CD4-positive, alpha-beta T cell treated with Interleukin-17A for 4 hours (primary cell): ENCODE data around the gene ATP2A3.
"Not testable (repeated sequence)": the region's sequence is repeated elsewhere in the genome, so short reads cannot be mapped to it uniquely, and the experiment has no call there.

Source experiments
- DNase-seq: peaks from one replicate; pipeline ENCODE4 v3.0.0-alpha.2; 2020; ENCODE audit warnings: mixed read lengths

The ATP2A3 gene

DNA sequence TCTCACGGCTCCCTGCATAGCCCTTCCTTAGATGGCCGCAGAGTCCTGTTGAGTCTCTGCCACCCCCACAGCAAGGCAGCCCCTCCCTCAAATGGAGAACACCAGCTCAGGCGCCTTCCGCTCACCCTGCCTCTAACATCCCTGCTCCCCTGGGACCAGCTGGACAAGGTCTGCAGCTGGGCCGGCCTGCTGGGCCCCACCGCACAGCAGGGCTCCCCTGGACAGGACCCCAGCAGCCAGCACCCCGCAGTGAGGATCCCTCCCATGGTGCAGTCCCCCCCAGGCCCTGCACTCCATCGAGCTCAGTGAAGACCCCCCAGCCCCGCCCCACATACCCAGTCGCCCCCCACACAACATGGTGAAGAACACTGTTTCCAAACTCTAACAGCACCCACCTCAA, 10.2 kb downstream of the ATP2A3 start:
- DNase-seq, result no peak

GRCh38 chr17:3953542-3953941, 10.7 kb downstream of the ATP2A3 start:
- DNase-seq, result no peak

- no peak for DNase-seq
These were observed 12.1 kb downstream of the ATP2A3 start for GRCh38 chr17:3952186-3952585.

GRCh38 chr17:3951420-3951819, 12.8 kb downstream of the ATP2A3 start:
- no peak for DNase-seq

DNA sequence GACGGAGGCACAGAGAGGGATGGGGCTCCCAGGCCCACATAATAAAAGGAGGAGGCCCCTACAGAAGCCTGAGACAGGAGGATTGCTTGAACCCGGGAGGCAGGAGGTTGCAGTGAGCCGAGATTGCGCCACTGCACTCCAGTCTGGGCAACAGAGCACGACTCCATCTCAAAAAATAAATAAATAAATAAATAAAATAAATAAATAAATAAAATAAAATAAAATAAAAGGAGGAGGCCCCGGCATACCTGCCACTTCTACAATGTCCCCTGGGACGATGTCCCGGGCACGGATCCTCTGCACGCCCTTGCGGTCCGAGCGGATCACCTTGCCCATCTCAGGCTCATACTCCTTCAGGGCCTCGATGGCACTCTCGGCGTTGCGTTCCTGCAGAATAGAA, 13.2 kb downstream of the ATP2A3 start:
- DNase-seq, result no peak

DNA sequence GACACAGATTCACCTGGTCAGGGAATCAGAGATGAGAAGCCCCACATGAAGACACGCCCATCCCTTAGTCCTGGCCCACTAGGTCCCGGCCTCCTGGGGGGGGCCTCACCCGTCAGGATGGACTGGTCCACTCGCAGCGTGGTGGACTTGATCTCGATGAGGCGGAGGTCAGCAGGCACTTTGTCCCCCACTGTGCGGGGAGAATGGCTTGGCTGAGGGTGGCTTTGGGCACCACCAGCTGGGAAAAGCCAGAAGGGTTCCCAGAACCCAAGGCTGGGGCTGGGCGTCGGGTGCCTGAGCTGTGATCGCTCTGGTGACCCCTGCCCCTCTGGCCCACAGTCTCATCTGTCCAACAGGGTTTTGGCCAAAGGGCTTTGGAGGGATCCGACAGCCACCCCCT, 13.7 kb downstream of the ATP2A3 start:
- no peak for DNase-seq

- no peak for DNase-seq
These were observed 14.8 kb downstream of the ATP2A3 start for GRCh38 chr17:3949418-3949817.

DNA sequence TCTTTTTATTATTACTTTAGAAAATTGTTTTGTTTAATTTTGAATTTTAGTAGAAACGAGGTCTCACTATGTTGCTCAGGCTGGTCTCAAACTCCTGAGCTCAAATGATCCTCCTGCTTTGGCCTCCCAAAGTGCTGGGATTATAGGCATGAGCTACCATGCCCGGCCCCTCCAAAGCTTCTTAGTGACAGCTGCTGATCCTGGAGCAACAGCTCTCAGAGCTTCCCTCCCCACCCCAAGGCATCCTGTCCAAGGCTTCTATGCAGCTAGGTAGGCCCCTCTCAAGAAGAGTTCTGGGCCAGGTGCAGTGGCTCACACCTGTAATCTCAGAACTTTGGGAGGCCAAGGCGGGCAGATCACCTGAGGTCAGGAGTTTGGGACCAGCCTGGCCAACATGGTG, 15.7 kb downstream of the ATP2A3 start:
- not testable (repeated sequence) for DNase-seq

- no peak for DNase-seq
These were observed 16.9 kb downstream of the ATP2A3 start for GRCh38 chr17:3947318-3947810.

DNA sequence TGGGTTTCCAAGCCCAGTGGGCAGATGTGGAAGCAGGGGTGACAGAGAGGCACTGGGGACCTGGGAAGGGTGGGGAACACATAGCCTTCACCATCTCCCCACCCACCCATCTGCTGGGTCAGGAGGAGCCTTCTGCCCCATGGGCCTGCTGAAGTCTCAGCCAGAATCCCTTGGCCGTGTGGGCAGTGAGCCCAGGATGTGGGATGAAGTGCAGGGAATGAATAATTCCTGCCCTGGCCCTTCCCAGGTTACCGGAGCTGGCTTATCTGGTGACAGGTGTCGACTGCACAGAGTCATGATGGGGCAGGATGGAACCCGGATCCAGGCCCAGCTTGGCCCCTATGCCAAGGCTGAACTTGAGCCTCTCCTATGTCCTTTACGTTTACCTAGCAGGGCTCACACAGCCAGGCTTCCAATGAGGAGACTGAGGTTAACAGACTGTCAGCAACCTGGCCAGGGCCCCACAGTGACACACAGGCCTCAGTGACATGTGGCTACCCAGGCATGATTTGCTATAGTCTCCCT, 17.5 kb downstream of the ATP2A3 start:
- no peak for DNase-seq

GRCh38 chr17:3944485-3945388, 19.5 kb downstream of the ATP2A3 start:
- DNase-seq, result peak; percentile 16

- no peak for DNase-seq
These were observed 20.9 kb downstream of the ATP2A3 start for GRCh38 chr17:3943240-3943891.

GRCh38 chr17:3940965-3941698, 23.1 kb downstream of the ATP2A3 start:
- no peak for DNase-seq

DNA sequence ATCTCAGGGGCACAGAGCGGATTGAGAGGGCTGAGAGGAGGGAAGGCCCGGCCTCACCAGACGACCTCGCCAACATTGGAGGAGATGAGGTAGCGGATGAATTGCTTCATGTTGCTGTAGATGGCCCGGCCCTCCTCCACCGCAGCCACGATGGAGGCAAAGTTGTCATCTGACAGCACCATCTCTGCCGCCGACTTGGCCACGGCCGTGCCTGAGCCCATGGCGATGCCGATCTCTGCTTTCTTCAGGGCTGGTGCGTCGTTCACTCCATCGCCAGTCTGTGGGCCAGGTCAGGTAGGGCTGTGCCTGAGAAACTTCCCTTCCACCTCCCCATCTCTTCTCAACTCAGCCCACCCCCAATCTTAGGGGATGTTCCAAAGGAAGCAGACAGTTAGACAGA, 26.9 kb downstream of the ATP2A3 start:
- DNase-seq, result no peak

GRCh38 chr17:3935825-3936355, 28.3 kb downstream of the ATP2A3 start:
- DNase-seq, result no peak

DNA sequence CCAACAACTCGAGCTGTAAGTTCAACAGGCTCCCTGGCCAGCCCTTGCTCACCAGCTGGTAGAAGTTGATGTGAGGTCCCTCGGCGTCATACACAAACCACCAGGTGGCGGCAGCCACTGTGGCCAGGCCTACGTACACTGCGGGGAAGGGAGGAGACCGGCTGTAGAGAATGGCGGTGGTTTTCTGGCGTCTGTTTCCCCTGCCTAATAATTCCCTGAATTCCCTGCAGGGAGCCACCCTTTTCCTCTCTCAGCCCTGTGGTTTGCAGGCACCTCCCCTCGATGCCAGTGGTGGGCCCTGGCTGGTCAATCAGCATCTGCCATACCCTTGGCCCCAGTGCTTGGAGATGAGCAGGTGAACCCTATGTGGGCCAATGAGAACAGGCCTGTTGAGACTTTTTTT, 29.1 kb downstream of the ATP2A3 start:
- DNase-seq, result peak; percentile 53

DNA sequence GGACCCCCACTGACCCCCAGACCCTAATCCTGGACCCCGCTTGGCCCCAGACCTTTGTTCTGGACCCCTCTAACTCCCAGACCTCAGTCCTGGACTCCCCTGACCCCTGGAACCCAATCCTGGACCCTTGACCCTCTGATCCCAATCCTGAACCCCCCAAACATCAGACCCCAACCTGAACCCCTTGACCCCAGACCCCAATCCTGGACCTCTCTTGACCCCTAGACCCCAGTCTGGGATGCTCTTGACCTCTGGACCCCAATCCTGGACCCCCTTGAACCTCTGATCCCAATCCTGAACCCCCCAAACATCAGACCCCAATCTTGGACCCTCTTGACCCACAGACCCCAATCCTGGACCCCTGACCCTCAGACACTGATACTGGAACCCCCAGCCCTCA, 34.5 kb downstream of the ATP2A3 start:
- DNase-seq, result no peak

- no peak for DNase-seq
These were observed 35.1 kb downstream of the ATP2A3 start for GRCh38 chr17:3929181-3929580.

DNA sequence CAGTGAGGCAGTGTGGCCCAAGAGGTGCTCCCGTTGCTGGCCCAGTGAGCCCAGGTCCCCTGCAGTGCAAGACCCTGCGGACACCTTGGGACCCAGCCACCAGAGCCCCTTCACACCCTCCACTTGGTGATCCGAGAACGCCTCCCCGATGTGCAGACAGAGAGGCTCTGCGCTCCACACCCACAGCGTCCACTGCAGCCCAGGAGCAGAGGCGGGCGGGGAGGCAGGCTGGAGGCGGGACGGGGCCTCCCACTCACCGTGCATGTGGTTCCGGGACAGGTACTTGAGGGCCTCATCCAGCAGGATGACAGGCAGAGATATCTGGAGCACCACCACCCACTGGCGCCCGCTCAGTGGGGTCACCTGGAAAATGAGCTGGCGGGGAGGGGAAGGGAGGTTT, 35.8 kb downstream of the ATP2A3 start:
- no peak for DNase-seq

DNA sequence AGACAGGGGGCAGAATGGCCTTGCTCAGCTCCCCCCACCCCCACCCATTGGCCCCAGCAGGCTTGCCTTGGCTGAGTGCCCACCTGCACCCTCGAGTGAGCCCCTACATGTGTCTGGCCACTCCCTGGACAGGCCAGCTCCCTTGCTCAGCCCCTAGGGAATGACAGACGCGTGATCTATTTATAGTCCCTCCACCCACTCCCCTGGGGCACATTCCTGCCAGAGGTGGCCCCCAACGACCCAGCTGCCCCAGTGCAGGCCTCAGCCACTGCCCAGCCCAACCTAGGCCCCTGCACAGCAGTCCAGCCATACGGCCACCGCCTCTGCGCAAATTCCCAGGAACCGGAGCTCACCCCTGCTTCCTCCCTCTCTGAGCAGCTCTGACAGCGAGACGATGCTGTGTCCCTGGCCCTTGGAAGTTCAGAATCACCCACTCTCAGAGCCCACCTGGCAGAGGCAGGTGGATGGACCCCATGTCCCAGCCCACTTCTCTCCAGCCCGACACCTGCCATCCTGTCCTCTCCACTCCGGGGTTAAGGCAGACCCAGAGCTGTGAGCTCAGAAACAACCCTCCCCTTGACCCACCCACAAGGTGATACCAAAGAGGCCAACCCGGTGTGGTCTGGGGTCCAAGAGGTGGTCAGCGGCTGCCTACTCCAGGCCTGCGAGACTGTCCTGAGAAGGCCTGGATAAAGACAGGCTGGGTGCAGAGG, 36.5 kb downstream of the ATP2A3 start:
- no peak for DNase-seq

DNA sequence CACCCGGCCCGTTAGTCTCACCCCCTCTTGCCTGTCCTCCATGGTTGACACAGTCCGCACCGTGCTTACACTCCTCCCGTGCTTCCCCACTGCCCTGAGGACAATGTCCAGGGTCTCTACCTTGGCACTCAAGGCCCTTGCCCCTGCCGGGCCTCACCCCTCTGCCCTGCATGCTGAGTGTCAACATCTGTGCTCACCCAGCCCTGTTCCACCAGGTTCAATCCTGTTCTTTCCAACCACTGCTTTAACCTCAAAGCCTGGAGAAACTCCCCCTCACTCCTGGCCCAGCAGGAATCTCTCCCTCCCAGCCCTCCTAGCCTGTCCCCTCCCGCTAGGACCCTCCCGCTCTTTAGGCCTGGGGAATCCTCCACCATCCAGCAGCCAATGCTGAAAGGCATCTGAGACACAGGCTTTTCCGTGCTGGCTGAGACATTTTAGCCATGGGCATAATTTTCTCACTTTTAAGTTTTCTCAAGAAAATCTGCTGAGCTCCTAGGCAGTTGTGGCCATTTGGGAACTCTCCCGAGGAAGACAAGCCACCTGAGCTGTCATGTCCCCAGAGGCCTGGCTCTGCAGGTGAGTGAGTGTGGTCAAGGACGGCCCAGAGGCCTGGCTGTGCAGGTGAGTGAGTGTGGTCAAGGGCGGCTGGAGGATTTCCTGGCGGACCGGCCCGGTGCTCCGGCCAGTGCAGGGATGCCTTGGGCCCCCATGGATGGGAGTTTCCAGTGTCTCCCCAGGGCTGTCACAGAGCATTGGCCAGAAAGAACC, 37.2 kb downstream of the ATP2A3 start:
- no peak for DNase-seq
